PC-9 (cell line): Measurements from ENCODE around the gene FGD4. TPM values are rescaled to one million over a fixed set of nuclear protein-coding genes. Genes with fewer than 3 reads are reported as not detected.
"Not testable (repeated sequence)": the region's sequence is repeated elsewhere in the genome, so short reads cannot be mapped to it uniquely, and the experiment has no call there.

ENCODE experiments used
- BruUV-seq: library from RNA; stranded (reverse); fragments of 400-500 nt; replicated peaks from 2 replicates; lab custom pipeline; 2021; lab: Mats Ljungman, UMichigan
- CTCF ChIA-PET: fragments of 300-600 bp; sonication (Branson Sonifier 250); formaldehyde crosslinking; loops from one replicate; lab custom pipeline; 2022; ENCODE audit warnings: antibody characterized with exemption; lab: Charles Lee
- POLR2A ChIA-PET: fragments of 300-600 bp; sonication (Branson Sonifier 250); formaldehyde crosslinking; loops from one replicate; lab custom pipeline; 2022; ENCODE audit warnings: antibody characterized with exemption; ENCODE audit not compliant: unreplicated experiment; lab: Charles Lee
- DNase-seq, 2 experiments: peaks; one replicate each; pipeline versions ENCODE4 v3.0.0 to v3.0.0-alpha.2; 2015 to 2022; ENCODE audit warnings: mixed read lengths in 1 of 2
- H2AFZ ChIP-seq: fragments of 200-600 bp; sonication (generic); 2 replicates; pipeline ENCODE4 v1.8.1; 2017; ENCODE audit warnings: antibody characterized with exemption
- H3F3A ChIP-seq: fragments of 200-600 bp; sonication (generic); 2 replicates; pipeline ENCODE4 v1.8.1; 2017; ENCODE audit warnings: antibody characterized with exemption, mild to moderate bottlenecking, low read depth; ENCODE audit not compliant: insufficient read depth
- H3K27ac ChIP-seq: fragments of 200-600 bp; sonication (generic); 2 replicates; pipeline ENCODE4 v1.6.1; 2016; ENCODE audit warnings: mixed run types
- H3K27me3 ChIP-seq: fragments of 200-600 bp; sonication (generic); 2 replicates; pipeline ENCODE4 v1.6.1; 2016; ENCODE audit warnings: low read depth, mixed run types; ENCODE audit not compliant: insufficient read depth
- H3K36me3 ChIP-seq: fragments of 200-600 bp; sonication (generic); 2 replicates; pipeline ENCODE4 v1.6.1; 2016; ENCODE audit warnings: low read depth, mixed run types
- H3K4me1 ChIP-seq: fragments of 200-600 bp; sonication (generic); replicated peaks from 2 replicates; pipeline ENCODE4 v1.6.1; 2016; ENCODE audit warnings: mixed run types; ENCODE audit not compliant: insufficient read depth
- H3K4me2 ChIP-seq: fragments of 200-600 bp; sonication (generic); 2 replicates; pipeline ENCODE4 v1.6.1; 2017; ENCODE audit warnings: mixed run types
- H3K4me3 ChIP-seq: fragments of 200-600 bp; sonication (generic); 2 replicates; pipeline ENCODE4 v1.6.1; 2016; ENCODE audit warnings: mixed run types
- H3K79me2 ChIP-seq: fragments of 200-600 bp; sonication (generic); 2 replicates; pipeline ENCODE4 v1.6.1; 2017; ENCODE audit warnings: low read depth, mixed run types
- H3K9me2 ChIP-seq: fragments of 200-600 bp; sonication (generic); 2 replicates; pipeline ENCODE4 v1.8.1; 2017; ENCODE audit warnings: mild to moderate bottlenecking; ENCODE audit not compliant: insufficient read depth
- H3K9me3 ChIP-seq: fragments of 200-600 bp; sonication (generic); 2 replicates; pipeline ENCODE4 v1.8.1; 2016; ENCODE audit warnings: low read depth; ENCODE audit not compliant: insufficient read depth
- H4K20me1 ChIP-seq: fragments of 200-600 bp; sonication (generic); 2 replicates; pipeline ENCODE4 v1.8.1; 2017; ENCODE audit not compliant: insufficient read depth
- CTCF ChIP-seq: fragments of 200-600 bp; sonication (generic); conservative IDR thresholded peaks from 2 replicates; pipeline ENCODE4 v1.6.1; 2017; ENCODE audit warnings: mixed run types, antibody characterized with exemption, mild to moderate bottlenecking, moderate library complexity
- EZH2 ChIP-seq: fragments of 200-600 bp; sonication (generic); IDR thresholded peaks from 2 replicates; pipeline ENCODE4 v1.8.0; 2017; ENCODE audit warnings: antibody characterized with exemption, low read depth
- intact Hi-C: fragments of 100-400 bp; cut with micrococcal nuclease; formaldehyde crosslinking; loops from one replicate; pipeline ENCODE4 v1.10.0; 2022; ENCODE audit not compliant: unreplicated experiment
- total RNA-seq: library from RNA; stranded (reverse); gene quantifications from 2 replicates; pipeline ENCODE4 v1.2.3, GENCODE V29; 2021

FGD4 gene
- total RNA-seq, 1 experiment from 2014 or later: 28.3 TPM

GRCh38 chr12:32503730-32504129, 104.4 kb downstream of the FGD4 start:
- BruUV-seq: no TSS peak
- H3K4me1 ChIP-seq: no peaks in the 10 kb centered on the region
- intact Hi-C loops: no loop called here
- no peaks in the 10 kb centered on the region for H3K27me3 ChIP-seq
- H3K4me2 ChIP-seq: no peak overlapping the region
- no peak overlapping the region for H3K27ac ChIP-seq
- ChIA-PET CTCF (no interaction called here), POLR2A (interaction anchor here (0.7 kb wide), 1 partner anchor 28 kb away, joined by 6 read pairs; no protein-coding TSS in a partner anchor)
- H3K9me2 ChIP-seq: no peaks in the 10 kb centered on the region
- H2AFZ ChIP-seq: no peak overlapping the region
- no peaks in the 10 kb centered on the region for H4K20me1 ChIP-seq
- H3K79me2 ChIP-seq: no peaks in the 10 kb centered on the region
- DNase-seq: no peak
- no peaks in the 10 kb centered on the region for H3F3A ChIP-seq
- H3K36me3 ChIP-seq: no peaks in the 10 kb centered on the region
- TF ChIP-seq CTCF (no peak), EZH2 (no peak)
- H3K9me3 ChIP-seq: no peaks in the 10 kb centered on the region
- H3K4me3 ChIP-seq: no peak overlapping the region

GRCh38 chr12:32504591-32504990, 105.2 kb downstream of the FGD4 start:
- Histone ChIP-seq H3K4me3 (no peak overlapping the region), H3K9me3 (no peaks in the 10 kb centered on the region), H2AFZ (no peak overlapping the region), H3K79me2 (no peaks in the 10 kb centered on the region), H3K27ac (no peak overlapping the region), H3F3A (no peaks in the 10 kb centered on the region), H3K9me2 (no peaks in the 10 kb centered on the region), H3K4me2 (no peak overlapping the region), H4K20me1 (no peaks in the 10 kb centered on the region), H3K36me3 (no peaks in the 10 kb centered on the region), H3K27me3 (no peaks in the 10 kb centered on the region), H3K4me1 (no peaks in the 10 kb centered on the region)
- ChIA-PET CTCF (no interaction called here), POLR2A (no interaction called here)
- intact Hi-C loops: no loop called here
- TF ChIP-seq EZH2 (no peak), CTCF (no peak)
- DNase-seq: no peak
- no TSS peak for BruUV-seq

- no peak overlapping the region for H3K27ac ChIP-seq
- H3K9me2 ChIP-seq: no peaks in the 10 kb centered on the region
- no peak overlapping the region for H3K4me3 ChIP-seq
- H2AFZ ChIP-seq: no peak overlapping the region
- no TSS peak for BruUV-seq
- no peaks in the 10 kb centered on the region for H3F3A ChIP-seq
- no peaks in the 10 kb centered on the region for H3K27me3 ChIP-seq
- intact Hi-C loops: no loop called here
- H3K9me3 ChIP-seq: no peaks in the 10 kb centered on the region
- H3K36me3 ChIP-seq: no peaks in the 10 kb centered on the region
- CTCF ChIA-PET: no interaction called here
- DNase-seq: no peak
- no peaks in the 10 kb centered on the region for H4K20me1 ChIP-seq
- POLR2A ChIA-PET: interaction anchor here (0.6 kb wide), 1 partner anchor 132 kb away, joined by 3 read pairs; no protein-coding TSS in a partner anchor
- H3K4me1 ChIP-seq: no peaks in the 10 kb centered on the region
- no peak overlapping the region for H3K4me2 ChIP-seq
- TF ChIP-seq CTCF (no peak), EZH2 (no peak)
- H3K79me2 ChIP-seq: no peaks in the 10 kb centered on the region
Measured at GRCh38 chr12:32505067-32505945, 105.9 kb downstream of the FGD4 start.

GRCh38 chr12:32507096-32507941, 108.0 kb downstream of the FGD4 start:
- BruUV-seq, H3K36me3 ChIP-seq, H3K9me3 ChIP-seq, H4K20me1 ChIP-seq, intact Hi-C loops, H3K4me1 ChIP-seq, H3K4me3 ChIP-seq, H3K9me2 ChIP-seq, H3K4me2 ChIP-seq, DNase-seq, H3K27me3 ChIP-seq, H3K79me2 ChIP-seq, H3F3A ChIP-seq, H2AFZ ChIP-seq, CTCF ChIA-PET, POLR2A ChIA-PET, H3K27ac ChIP-seq: not testable (repeated sequence)
